Adrenal gland (tissue), 12 donors: ENCODE data around the gene NOLC1. TPM values are rescaled to one million over a fixed set of nuclear protein-coding genes. Genes with fewer than 3 reads are reported as not detected.
A peak's percentile ranks its signal among the peaks of the same experiment; 100 is the strongest.

Experiments
- DNase-seq, 7 donors: peaks; one replicate each; pipeline ENCODE4 v3.0.0-alpha.2; 2019 to 2020
- H3K27ac ChIP-seq, 5 donors: fragments of 200-600 bp; sonication (generic) in 4 of 5; 1 replicate in 3 of 5; 2 replicates in 2 of 5; pipeline versions ENCODE4 v1.5.1 to v1.8.0; 2016 to 2020; ENCODE audit warnings: mild to moderate bottlenecking in 1 of 5
- H3K27me3 ChIP-seq: fragments of 200-600 bp; 2 replicates; pipeline ENCODE4 v1.8.0; 2021
- H3K36me3 ChIP-seq, 2 donors: fragments of 200-600 bp; replicated peaks in 1 of 2; 1 replicate in 1 of 2; 2 replicates in 1 of 2; pipeline versions ENCODE4 v1.5.1 to v1.8.0; 2018 to 2022
- H3K4me1 ChIP-seq, 2 donors: fragments of 200-600 bp; replicated peaks in 1 of 2; 1 replicate in 1 of 2; 2 replicates in 1 of 2; pipeline versions ENCODE4 v1.5.1 to v1.8.0; 2018 to 2021
- H3K4me3 ChIP-seq, 4 donors: fragments of 200-600 bp; sonication (generic) in 3 of 4; one replicate each; pipeline ENCODE4 v1.5.1; 2016 to 2018
- H3K9me3 ChIP-seq, 3 donors: fragments of 200-600 bp; sonication (generic) in 1 of 3; replicated peaks in 1 of 3; 1 replicate in 2 of 3; 2 replicates in 1 of 3; pipeline versions ENCODE4 v1.5.1 to v1.8.0; 2016 to 2021
- POLR2A ChIP-seq, 2 donors: fragments of 450-650 bp; IDR thresholded peaks; one replicate each; pipeline ENCODE4 v1.6.1; 2017; ENCODE audit warnings: antibody characterized with exemption in 2 of 2, mild to moderate bottlenecking in 2 of 2, moderate library complexity in 1 of 2
- WGBS, 4 donors: extraction: QIAGEN DNeasy Blood & Tissue Kit in 2 of 4; methylation state at CpG; one replicate each; pipeline versions ENCODE4 v1.1.5 to v1.1.7; 2013 to 2017; 5-methylcytosine and 5-hydroxymethylcytosine counted together
- intact Hi-C, 2 donors: fragments of 100-400 bp; cut with DNase I; formaldehyde crosslinking; loops; one replicate each; pipeline versions ENCODE4 v1.14.1 to v1.15.0; 2022 to 2023
- polyA plus RNA-seq, 3 donors: library from polyadenylated mRNA; stranded (reverse); fragments of 200-250 nt in 2 of 3; fragments of 350-450 nt in 1 of 3; fragmentation: Illumina TruSeq in 1 of 3; extraction: RNeasy Lipid Tissue Mini Kit (QIAGEN cat#74804) in 1 of 3; gene quantifications; one replicate each; pipeline ENCODE4 v1.2.3, GENCODE V29; 2013 to 2014
- total RNA-seq, 9 donors: library from RNA; depleted of rRNA in 4 of 9; stranded (reverse); fragments of >200 nt in 4 of 9; fragments of 120-200 nt in 1 of 9; fragmentation: NEBNext Ultra II Directional in 1 of 9; extraction: Animal tissue kit (Norgen Biotek cat#: 25700) in 1 of 9; gene quantifications; one replicate each; pipeline versions ENCODE4 v1.1.0 to v1.2.4, GENCODE V29; 2013 to 2023
- TF ChIP-seq, protein P1 (sequence below), 6 experiments: fragments of 450-650 bp in 4 of 6; fragments of 200-600 bp in 2 of 6; sonication (generic) in 1 of 6; IDR thresholded peaks; 1 replicate in 5 of 6; 2 replicates in 1 of 6; pipeline versions ENCODE4 v1.5.1 to v1.8.0; 2016 to 2021; ENCODE audit warnings: antibody characterized with exemption in 6 of 6, mild to moderate bottlenecking in 2 of 6, moderate library complexity in 1 of 6
- donor health status: healthy with polysubstance abuse.
- donor health status: Bipolar disorder and iron deficiency.
- donor health status: DM: yes; HTN: yes; CAD: no.
- donor health status: DM: no; HTN: no; CAD: no.
- donor health status: DM: no; HTN: no; CAD: no.
- donor health status: DM: yes; HTN: yes; CAD: no.

Gene NOLC1
- total and polyA plus RNA-seq, 12 donors: 18.6 to 111 (median 32.8) TPM

DNA sequence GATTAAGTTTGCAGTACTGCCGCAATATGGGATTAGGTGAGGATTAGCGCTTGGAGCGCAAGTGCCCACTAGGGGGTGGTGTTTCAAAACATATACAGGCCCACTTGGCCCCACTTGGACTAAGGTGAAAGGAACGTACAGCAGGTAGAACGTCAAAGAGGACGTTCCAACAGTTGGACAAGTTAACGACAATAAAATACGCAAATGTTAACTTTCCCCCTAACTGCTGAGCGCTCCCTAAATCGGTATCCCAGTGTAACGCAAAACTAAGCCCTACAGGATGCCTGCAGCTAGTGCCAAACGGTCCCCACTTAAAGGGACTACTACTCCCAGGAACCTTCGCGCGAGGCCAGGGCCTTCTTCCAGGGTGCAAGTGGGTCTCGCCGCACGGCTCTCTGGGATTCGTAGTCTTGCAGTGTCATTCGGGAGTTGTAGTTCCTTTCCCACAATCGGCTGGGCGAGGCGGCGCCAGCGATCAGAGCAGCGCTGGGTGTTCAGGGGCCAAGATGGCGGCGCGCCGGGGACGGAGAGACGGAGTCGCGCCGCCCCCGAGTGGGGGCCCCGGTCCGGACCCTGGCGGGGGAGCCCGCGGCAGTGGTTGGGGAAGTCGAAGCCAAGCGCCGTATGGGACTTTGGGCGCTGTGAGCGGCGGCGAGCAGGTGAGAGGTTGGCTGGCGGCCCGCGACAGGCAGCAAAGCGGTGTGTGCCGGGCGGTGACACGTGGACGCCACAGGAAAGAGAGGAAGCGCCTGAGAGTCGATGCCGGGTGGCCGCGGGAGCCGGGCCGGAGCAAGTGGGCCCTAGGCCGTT lies 19.4 kb upstream of the NOLC1 start, which contains the start of gene PPRC1:
PPRC1 (plus strand) TSS at position 478 of the 810 bp plus-strand sequence; CDS start at position 507, 29 bp downstream.
- Histone ChIP-seq H3K9me3 (no peaks in the 10 kb centered on the region), H3K27ac (peak within 1 kb of the TSS; percentile 67 to 94 (median 92)), H3K27me3 (no peaks in the 10 kb centered on the region), H3K36me3 (peaks cover 0 to 2% of the 10 kb centered on the region in 2 donors), H3K4me1 (peaks cover 10 to 24% of the 10 kb centered on the region in 2 donors), H3K4me3 (peak within 1 kb of the TSS; percentile 52 to 89 (median 76))
- peak; percentile 59 to 77 for TF ChIP-seq POLR2A (IDR thresholded peaks at IDR 0.05)
- TF ChIP-seq, protein P1, sequence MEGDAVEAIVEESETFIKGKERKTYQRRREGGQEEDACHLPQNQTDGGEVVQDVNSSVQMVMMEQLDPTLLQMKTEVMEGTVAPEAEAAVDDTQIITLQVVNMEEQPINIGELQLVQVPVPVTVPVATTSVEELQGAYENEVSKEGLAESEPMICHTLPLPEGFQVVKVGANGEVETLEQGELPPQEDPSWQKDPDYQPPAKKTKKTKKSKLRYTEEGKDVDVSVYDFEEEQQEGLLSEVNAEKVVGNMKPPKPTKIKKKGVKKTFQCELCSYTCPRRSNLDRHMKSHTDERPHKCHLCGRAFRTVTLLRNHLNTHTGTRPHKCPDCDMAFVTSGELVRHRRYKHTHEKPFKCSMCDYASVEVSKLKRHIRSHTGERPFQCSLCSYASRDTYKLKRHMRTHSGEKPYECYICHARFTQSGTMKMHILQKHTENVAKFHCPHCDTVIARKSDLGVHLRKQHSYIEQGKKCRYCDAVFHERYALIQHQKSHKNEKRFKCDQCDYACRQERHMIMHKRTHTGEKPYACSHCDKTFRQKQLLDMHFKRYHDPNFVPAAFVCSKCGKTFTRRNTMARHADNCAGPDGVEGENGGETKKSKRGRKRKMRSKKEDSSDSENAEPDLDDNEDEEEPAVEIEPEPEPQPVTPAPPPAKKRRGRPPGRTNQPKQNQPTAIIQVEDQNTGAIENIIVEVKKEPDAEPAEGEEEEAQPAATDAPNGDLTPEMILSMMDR (IDR thresholded peaks at IDR 0.05): peak; percentile 82 to 99 (median 94)
- intact Hi-C loops: no loop called here
- DNase-seq: peak; percentile 97 to 100 (median 99)
- 0 to 1% (median 1%) methylated on average over 14 to 64 of the region's 64 CpGs for WGBS, 4 donors

DNA sequence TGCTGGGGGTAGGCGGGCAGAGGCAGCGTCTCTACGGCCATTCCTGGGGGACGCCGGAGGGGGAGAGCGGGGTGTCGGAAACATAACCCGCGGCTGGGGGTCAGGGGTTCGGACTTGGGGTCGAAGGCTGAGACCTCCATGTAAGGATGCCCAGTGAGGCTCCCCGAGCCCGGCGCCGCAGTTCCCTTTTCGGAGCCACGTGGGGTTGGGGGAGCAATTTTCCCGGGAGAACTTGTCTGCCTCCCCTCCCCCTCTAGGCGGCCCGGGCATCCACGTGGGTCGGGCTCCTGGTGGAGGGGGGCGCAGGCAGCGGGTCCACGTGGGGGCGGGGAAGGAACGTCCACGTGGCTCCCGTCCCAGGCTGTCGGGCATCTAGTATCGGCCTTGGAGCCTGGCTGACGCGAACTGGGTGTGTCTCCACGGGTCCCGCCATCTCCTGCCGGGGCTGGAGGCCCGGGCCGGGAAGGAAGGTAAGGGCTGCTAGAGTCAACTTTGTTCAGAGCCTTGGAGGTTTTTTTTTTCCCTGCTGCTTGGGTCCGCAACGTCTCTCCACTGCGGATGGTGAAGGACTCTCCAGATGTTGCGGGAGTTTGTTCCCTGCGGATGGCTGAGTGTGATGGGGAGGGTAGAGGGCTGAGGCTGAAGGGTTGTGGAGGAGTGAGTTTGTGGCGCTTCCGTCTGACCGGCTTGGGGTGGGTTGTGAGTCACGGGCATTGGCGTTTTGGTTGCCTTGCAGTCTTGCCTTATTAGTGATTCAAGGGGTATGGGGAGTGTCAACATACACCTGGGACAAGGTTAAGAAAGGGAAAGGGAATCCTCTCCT lies 18.6 kb upstream of the NOLC1 start:
- WGBS, 4 donors: 0 to 1% (median 0%) methylated on average over 17 to 48 of the region's 48 CpGs
- DNase-seq: peak; percentile 86 to 94 (median 89)
- peaks cover 0 to 10% of the 10 kb centered on the region in 2 donors for H3K36me3 ChIP-seq
- TF ChIP-seq, protein P1 (IDR thresholded peaks at IDR 0.05): no peak
- peak in 1 of 2 donors; percentile 5 for TF ChIP-seq POLR2A (IDR thresholded peaks at IDR 0.05)
- H3K27ac ChIP-seq: peak overlapping the region; percentile 67 to 94 (median 92)
- intact Hi-C loops: no loop called here
- H3K27me3 ChIP-seq: no peaks in the 10 kb centered on the region
- H3K4me3 ChIP-seq: peak overlapping the region; percentile 52 to 89 (median 76)
- no peaks in the 10 kb centered on the region for H3K9me3 ChIP-seq
- H3K4me1 ChIP-seq: peaks cover 10 to 24% of the 10 kb centered on the region in 2 donors

DNA sequence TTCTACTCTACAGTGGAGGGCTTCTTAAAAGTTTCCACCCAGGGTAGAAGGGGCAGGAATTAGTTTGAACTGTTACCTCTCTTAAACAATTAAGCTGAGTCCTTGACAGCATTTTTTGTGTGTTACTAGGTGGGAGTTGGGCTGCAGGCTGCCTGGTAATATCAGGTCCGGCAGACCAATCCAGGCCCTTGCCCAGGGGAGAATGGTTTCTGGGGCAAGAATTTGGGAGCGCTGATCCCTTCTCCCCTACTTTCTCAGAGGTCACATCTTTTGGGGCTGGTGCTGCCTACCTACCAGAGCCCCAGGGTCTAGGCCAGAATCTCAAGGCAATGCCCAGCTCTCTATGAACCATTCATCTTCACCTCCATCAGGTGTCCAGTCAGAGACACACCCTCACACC lies 17.8 kb upstream of the NOLC1 start:
- peaks cover 10 to 24% of the 10 kb centered on the region in 2 donors for H3K4me1 ChIP-seq
- H3K4me3 ChIP-seq: peak overlapping the region in 1 of 4 donors; percentile 89
- intact Hi-C loops: no loop called here
- H3K27me3 ChIP-seq: no peaks in the 10 kb centered on the region
- no peak for DNase-seq
- TF ChIP-seq POLR2A (IDR thresholded peaks at IDR 0.05): no peak
- TF ChIP-seq, protein P1 (IDR thresholded peaks at IDR 0.05): no peak
- H3K27ac ChIP-seq: peak overlapping the region in 3 of 5 donors; percentile 84 to 94 (median 92)
- peaks cover 0 to 18% of the 10 kb centered on the region in 2 donors for H3K36me3 ChIP-seq
- no peaks in the 10 kb centered on the region for H3K9me3 ChIP-seq
- 53 to 79% (median 54%) methylated on average over 2 of the region's 2 CpGs for WGBS, 4 donors
